NCI-H1436 (cell line): ENCODE measurements around the gene TEP1.
"Not testable (repeated sequence)": the region's sequence is repeated elsewhere in the genome, so short reads cannot be mapped to it uniquely, and the experiment has no call there.

Experiments
- DNase-seq: peaks from one replicate; lab custom pipeline; 2025; lab: John Stamatoyannopoulos, UW

The TEP1 gene

GRCh38 chr14:20386276-20386855 is 26.9 kb downstream of the TEP1 start:
- DNase-seq = no peak

GRCh38 chr14:20384886-20385285 is 28.4 kb downstream of the TEP1 start:
- no peak for DNase-seq

- DNase-seq = no peak
Measured at GRCh38 chr14:20384321-20384720, 29.0 kb downstream of the TEP1 start.

- no peak for DNase-seq
Measured at GRCh38 chr14:20383636-20384035, 29.7 kb downstream of the TEP1 start.

GRCh38 chr14:20383032-20383431 is 30.3 kb downstream of the TEP1 start:
- no peak for DNase-seq

- DNase-seq = no peak
Measured at GRCh38 chr14:20382526-20382925, 30.8 kb downstream of the TEP1 start.

GRCh38 chr14:20381341-20381740 is 32.0 kb downstream of the TEP1 start:
- DNase-seq = no peak

GRCh38 chr14:20380681-20381080 is 32.6 kb downstream of the TEP1 start:
- DNase-seq = no peak

- no peak for DNase-seq
Measured at GRCh38 chr14:20379743-20380142, 33.6 kb downstream of the TEP1 start.

- DNase-seq = no peak
Measured at GRCh38 chr14:20377171-20377570, 36.1 kb downstream of the TEP1 start.

- no peak for DNase-seq
Measured at GRCh38 chr14:20376071-20376588, 37.2 kb downstream of the TEP1 start.

GRCh38 chr14:20375471-20375870 is 37.8 kb downstream of the TEP1 start:
- no peak for DNase-seq

- no peak for DNase-seq
Measured at GRCh38 chr14:20372796-20373195, 40.5 kb downstream of the TEP1 start.

GRCh38 chr14:20365928-20366327 is 47.4 kb downstream of the TEP1 start:
- DNase-seq = no peak

- not testable (repeated sequence) for DNase-seq
Measured at GRCh38 chr14:20358474-20358873, 54.8 kb downstream of the TEP1 start.

- no peak for DNase-seq
Measured at GRCh38 chr14:20356422-20356821, 56.9 kb downstream of the TEP1 start.

- DNase-seq = no peak
Measured at GRCh38 chr14:20350860-20351259, 62.4 kb downstream of the TEP1 start.

- DNase-seq = no peak
Measured at GRCh38 chr14:20350282-20350681, 63.0 kb downstream of the TEP1 start.

GRCh38 chr14:20347747-20348146 is 65.6 kb downstream of the TEP1 start:
- no peak for DNase-seq

GRCh38 chr14:20346713-20347112 is 66.6 kb downstream of the TEP1 start:
- DNase-seq = no peak

- DNase-seq = no peak
Measured at GRCh38 chr14:20345366-20345765, 67.9 kb downstream of the TEP1 start.

- no peak for DNase-seq
Measured at GRCh38 chr14:20343862-20344220, 69.5 kb downstream of the TEP1 start.

GRCh38 chr14:20343092-20343861 is 70.0 kb downstream of the TEP1 start, which contains the start of gene PARP2:
TSS of gene PARP2 (plus strand) at chr14:20343635. CDS start at chr14:20343642, 7 bp downstream.
- peak; percentile 100 for DNase-seq

GRCh38 chr14:20341646-20342045 is 71.7 kb downstream of the TEP1 start:
- DNase-seq = no peak
